ENCODE data around the gene SOX8.

SOX8 gene

GRCh38 chr16:974001-974601, 7.5 kb upstream of the SOX8 start:
- no peak for DNase-seq

- no peak for DNase-seq
Observed at GRCh38 chr16:974611-975261, 6.8 kb upstream of the SOX8 start.

- no peak for DNase-seq
Observed at GRCh38 chr16:975291-975690, 6.3 kb upstream of the SOX8 start.

- DNase-seq = peak in 1 of 2 experiments; percentile 18
Observed at GRCh38 chr16:976389-976931, 5.1 kb upstream of the SOX8 start.

GRCh38 chr16:977081-977701, 4.4 kb upstream of the SOX8 start:
- no peak for DNase-seq

GRCh38 chr16:977896-978295, 3.7 kb upstream of the SOX8 start:
- DNase-seq = no peak

GRCh38 chr16:978403-978802, 3.2 kb upstream of the SOX8 start:
- DNase-seq = no peak

GRCh38 chr16:979147-979546, 2.4 kb upstream of the SOX8 start:
- DNase-seq = no peak

GRCh38 chr16:979859-980594, 1.5 kb upstream of the SOX8 start:
- DNase-seq = no peak

- DNase-seq = no peak
Observed at GRCh38 chr16:980595-980854, 1.0 kb upstream of the SOX8 start.

GRCh38 chr16:982145-983043, 824 bp downstream of the SOX8 start:
- DNase-seq = peak in 1 of 2 experiments; percentile 15

- no peak for DNase-seq
Observed at GRCh38 chr16:983044-984030, 1.8 kb downstream of the SOX8 start.

- no peak for DNase-seq
Observed at GRCh38 chr16:984121-984694, 2.6 kb downstream of the SOX8 start.

- no peak for DNase-seq
Observed at GRCh38 chr16:984736-985636, 3.4 kb downstream of the SOX8 start.

GRCh38 chr16:985646-986400, 4.3 kb downstream of the SOX8 start:
- DNase-seq = no peak

- DNase-seq = no peak
Observed at GRCh38 chr16:986411-986810, 4.8 kb downstream of the SOX8 start.

GRCh38 chr16:986925-987582, 5.5 kb downstream of the SOX8 start:
- DNase-seq = no peak

GRCh38 chr16:987906-988305, 6.3 kb downstream of the SOX8 start:
- DNase-seq = no peak

Measured in activated CD4-positive, alpha-beta T cell treated with anti-CD3 and anti-CD28 coated beads, Interleukin-2, amount 50 U/mL, for 4 hours (primary cell).